ENCODE results near the gene ARMS2. TPM values are rescaled to one million over a fixed set of nuclear protein-coding genes. Genes with fewer than 3 reads are reported as not detected.

The ARMS2 gene
- total RNA-seq, 4 donors from 2014 or later, result 0.72 TPM; not detected in 3

DNA sequence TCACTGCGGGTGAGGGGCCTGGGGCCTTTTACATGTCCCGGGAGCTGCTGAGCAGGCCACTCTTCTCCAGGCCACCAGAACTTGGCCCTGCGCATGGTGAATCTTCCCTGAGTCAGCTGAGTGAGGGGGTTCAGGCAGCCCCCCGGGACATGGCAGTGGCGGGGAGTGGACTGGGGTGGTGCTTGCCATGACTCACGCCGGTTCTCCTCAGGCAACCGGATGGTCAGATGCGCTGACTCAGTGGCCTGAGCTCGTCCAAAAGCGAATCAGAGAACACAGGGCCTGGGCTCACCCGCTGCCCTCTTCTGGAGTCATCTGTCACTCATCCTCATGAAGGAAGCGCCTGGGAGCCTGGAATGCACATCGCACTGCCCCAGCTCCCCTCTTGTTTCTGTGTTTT is 40.4 kb downstream of the ARMS2 start:
- peaks cover 72% of the 10 kb centered on the region for H3K4me1 ChIP-seq
- H3K9me3 ChIP-seq, result no peaks in the 10 kb centered on the region
- H3K27me3 ChIP-seq, result no peaks in the 10 kb centered on the region
- H3K27ac ChIP-seq, result peak overlapping the region; percentile 78
- 71% methylated on average over 13 of the region's 14 CpGs for WGBS
- no peak for TF ChIP-seq EP300 (IDR thresholded peaks at IDR 0.05)
- no peak for TF ChIP-seq POLR2AphosphoS5 (IDR thresholded peaks at IDR 0.05)
- TF ChIP-seq, protein P1, sequence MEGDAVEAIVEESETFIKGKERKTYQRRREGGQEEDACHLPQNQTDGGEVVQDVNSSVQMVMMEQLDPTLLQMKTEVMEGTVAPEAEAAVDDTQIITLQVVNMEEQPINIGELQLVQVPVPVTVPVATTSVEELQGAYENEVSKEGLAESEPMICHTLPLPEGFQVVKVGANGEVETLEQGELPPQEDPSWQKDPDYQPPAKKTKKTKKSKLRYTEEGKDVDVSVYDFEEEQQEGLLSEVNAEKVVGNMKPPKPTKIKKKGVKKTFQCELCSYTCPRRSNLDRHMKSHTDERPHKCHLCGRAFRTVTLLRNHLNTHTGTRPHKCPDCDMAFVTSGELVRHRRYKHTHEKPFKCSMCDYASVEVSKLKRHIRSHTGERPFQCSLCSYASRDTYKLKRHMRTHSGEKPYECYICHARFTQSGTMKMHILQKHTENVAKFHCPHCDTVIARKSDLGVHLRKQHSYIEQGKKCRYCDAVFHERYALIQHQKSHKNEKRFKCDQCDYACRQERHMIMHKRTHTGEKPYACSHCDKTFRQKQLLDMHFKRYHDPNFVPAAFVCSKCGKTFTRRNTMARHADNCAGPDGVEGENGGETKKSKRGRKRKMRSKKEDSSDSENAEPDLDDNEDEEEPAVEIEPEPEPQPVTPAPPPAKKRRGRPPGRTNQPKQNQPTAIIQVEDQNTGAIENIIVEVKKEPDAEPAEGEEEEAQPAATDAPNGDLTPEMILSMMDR (IDR thresholded peaks at IDR 0.05), result no peak
- no peak for TF ChIP-seq POLR2A (IDR thresholded peaks at IDR 0.05)
- peak in 1 of 2 donors; percentile 83 for DNase-seq (ENCODE audit: low spot score in 2 of 2)
- no peaks in the 10 kb centered on the region for H3K36me3 ChIP-seq
- H3K4me3 ChIP-seq, result no peak overlapping the region

DNA sequence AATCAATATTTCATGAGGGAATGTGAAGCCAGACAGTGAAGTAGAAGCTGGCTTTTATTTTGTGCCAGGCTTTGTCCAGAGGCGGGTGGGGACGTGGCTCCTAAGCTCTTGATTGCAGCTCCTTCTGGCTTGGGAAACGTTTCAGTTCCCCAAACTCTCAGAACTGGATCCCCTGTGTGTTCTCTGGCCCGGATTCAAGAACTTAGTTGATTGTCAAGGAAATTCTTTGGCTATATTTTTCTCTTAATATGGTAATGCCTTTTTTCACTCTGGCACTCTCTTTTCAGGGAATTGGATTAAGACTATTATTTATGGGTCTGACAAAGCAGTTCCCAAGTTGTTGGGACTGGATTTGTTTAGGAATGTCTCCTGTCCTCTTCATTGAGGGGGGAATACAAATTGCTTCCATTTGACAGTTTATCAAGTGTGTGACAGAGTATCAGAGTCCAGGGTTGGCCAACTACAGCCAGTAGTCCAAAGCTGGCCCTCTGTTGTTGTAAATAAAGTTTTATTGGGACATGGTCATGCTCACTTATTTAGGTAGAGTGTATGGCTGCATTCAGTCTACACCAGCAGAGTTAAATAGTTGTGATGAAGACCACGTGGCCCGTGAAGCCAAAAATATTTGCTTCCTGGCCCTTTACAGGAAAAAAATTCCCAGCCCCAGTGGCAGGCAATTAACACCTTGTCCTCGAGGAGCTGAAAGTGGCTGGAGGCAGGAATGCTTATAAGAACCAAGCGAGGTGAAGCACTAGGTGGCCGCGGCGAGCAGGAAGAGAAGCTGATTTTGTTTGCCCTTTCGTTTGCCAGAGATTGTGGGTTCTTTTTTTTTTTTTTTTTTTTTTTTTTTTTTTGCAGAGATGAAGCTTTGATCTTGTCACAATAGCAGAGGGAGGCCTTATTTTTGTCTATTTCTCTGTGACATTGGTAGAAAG is 41.2 kb downstream of the ARMS2 start:
- Histone ChIP-seq H3K27ac (peak overlapping the region; percentile 78), H3K9me3 (no peaks in the 10 kb centered on the region), H3K4me3 (no peak overlapping the region), H3K27me3 (no peaks in the 10 kb centered on the region), H3K36me3 (no peaks in the 10 kb centered on the region), H3K4me1 (peaks cover 77% of the 10 kb centered on the region)
- 50% methylated on average over 12 of the region's 12 CpGs for WGBS
- DNase-seq (ENCODE audit: low spot score in 2 of 2), result no peak
- TF ChIP-seq, protein P1 (IDR thresholded peaks at IDR 0.05), result no peak
- no peak for TF ChIP-seq POLR2AphosphoS5 (IDR thresholded peaks at IDR 0.05)
- TF ChIP-seq POLR2A (IDR thresholded peaks at IDR 0.05), result no peak
- no peak for TF ChIP-seq EP300 (IDR thresholded peaks at IDR 0.05)

DNA sequence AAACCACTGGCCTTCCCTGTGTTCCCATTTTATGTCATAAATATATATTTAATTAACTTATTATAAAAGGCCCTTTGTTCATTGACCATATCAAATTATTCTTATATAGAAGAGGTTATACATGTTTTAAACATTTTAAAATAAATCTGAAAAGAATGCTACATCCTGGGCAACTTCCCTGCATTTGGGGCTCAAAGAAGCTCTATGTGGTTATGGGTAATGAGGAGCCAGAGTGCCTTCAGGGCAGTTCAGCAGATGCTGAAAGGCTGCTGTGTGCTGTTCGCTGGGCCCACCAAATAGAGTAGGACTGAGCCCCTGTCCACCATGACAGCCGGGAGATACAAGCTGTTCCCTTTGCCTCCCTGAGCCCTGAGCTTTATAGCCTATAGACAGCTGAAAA is 42.8 kb downstream of the ARMS2 start:
- Histone ChIP-seq H3K4me3 (no peak overlapping the region), H3K9me3 (no peaks in the 10 kb centered on the region), H3K36me3 (no peaks in the 10 kb centered on the region), H3K4me1 (peaks cover 63% of the 10 kb centered on the region), H3K27ac (no peak overlapping the region), H3K27me3 (no peaks in the 10 kb centered on the region)
- DNase-seq (ENCODE audit: low spot score in 2 of 2), result no peak
- no peak for TF ChIP-seq POLR2A (IDR thresholded peaks at IDR 0.05)
- 94% methylated on average over 2 of the region's 2 CpGs for WGBS

DNA sequence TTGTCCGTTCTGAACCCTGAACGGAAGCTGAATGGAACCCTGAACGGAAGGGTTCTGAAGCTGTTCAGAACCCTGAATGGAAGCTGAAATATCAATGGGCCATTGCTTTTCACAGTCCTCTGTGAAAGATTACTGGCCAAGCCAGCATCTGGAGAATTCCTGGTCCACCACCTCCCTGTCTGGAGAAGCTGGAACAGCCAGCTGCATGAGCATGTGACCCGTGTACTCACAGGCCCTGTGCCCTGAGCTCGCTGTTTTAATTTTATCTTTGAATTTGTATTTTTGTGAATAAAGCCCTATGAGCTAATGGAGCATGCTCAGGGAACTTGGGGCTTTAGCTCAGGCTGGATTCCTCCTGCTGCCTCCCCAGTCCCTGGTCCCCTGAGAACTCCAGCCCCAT is 44.1 kb downstream of the ARMS2 start:
- 73% methylated on average over 5 of the region's 5 CpGs for WGBS
- Histone ChIP-seq H3K27me3 (no peaks in the 10 kb centered on the region), H3K27ac (peak overlapping the region; percentile 76), H3K4me3 (no peak overlapping the region), H3K4me1 (peaks cover 50% of the 10 kb centered on the region), H3K9me3 (no peaks in the 10 kb centered on the region), H3K36me3 (no peaks in the 10 kb centered on the region)
- no peak for TF ChIP-seq POLR2A (IDR thresholded peaks at IDR 0.05)
- no peak for TF ChIP-seq POLR2AphosphoS5 (IDR thresholded peaks at IDR 0.05)
- TF ChIP-seq EP300 (IDR thresholded peaks at IDR 0.05), result no peak
- DNase-seq (ENCODE audit: low spot score in 2 of 2), result no peak

DNA sequence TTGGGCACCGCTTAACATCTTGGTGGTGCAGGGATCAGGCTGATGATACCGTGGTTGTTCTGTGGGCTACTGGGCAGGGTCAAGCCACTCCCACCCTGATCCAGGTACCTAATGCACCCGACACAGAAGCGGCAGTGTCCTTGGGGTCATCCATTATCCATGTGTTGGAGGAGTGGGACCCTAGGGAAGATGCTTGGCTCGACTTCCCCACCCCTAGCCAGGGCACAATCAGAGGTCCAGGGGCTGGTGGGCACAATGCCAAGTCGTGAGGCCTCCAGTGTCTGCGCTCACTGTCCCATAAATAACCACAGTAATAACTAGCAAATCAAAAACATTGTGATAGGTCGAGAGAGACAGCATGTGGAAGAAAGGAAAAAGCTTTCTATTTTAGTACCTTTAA is 44.6 kb downstream of the ARMS2 start:
- H3K27ac ChIP-seq, result peak overlapping the region; percentile 76

DNA sequence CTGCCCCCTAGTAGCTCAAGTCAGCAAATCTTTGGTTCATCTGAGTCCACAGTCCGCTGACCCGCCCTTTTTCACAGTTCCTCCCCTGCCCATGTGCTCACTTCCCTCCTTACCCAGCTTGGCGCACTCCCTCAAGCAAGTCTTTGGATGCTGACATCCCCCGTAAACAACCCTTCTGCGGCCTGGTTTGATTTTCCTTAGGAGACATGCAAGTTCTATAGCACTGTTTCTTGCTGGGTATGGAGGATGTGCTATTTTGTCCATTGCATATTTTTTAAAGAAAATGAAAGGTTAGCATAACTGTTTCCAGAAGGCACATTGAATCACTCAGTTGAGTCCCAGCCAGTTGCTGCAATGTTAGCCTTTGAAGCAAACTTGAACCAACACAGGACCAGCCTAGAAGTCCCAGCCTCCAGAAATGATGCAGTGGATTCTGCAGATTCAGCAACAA is 45.1 kb downstream of the ARMS2 start:
- TF ChIP-seq EP300 (IDR thresholded peaks at IDR 0.05) (no peak), POLR2AphosphoS5 (IDR thresholded peaks at IDR 0.05) (no peak), POLR2A (IDR thresholded peaks at IDR 0.05) (no peak)
- TF ChIP-seq, protein P1 (IDR thresholded peaks at IDR 0.05), result no peak
- WGBS, result 47% methylated on average over 5 of the region's 5 CpGs
- Histone ChIP-seq H3K27ac (peak overlapping the region; percentile 76), H3K27me3 (no peaks in the 10 kb centered on the region), H3K9me3 (no peaks in the 10 kb centered on the region), H3K4me3 (no peak overlapping the region), H3K4me1 (peaks cover 48% of the 10 kb centered on the region), H3K36me3 (no peaks in the 10 kb centered on the region)
- DNase-seq (ENCODE audit: low spot score in 2 of 2), result no peak

More for the DNA sequence above, 44.6 kb downstream of the ARMS2 start:
- no peak for TF ChIP-seq POLR2A (IDR thresholded peaks at IDR 0.05)
- no peak for TF ChIP-seq EP300 (IDR thresholded peaks at IDR 0.05)
- TF ChIP-seq, protein P1 (IDR thresholded peaks at IDR 0.05), result no peak
- TF ChIP-seq POLR2AphosphoS5 (IDR thresholded peaks at IDR 0.05), result no peak
- H3K4me1 ChIP-seq, result peaks cover 48% of the 10 kb centered on the region
- no peak for DNase-seq (ENCODE audit: low spot score in 2 of 2)
- H3K27me3 ChIP-seq, result no peaks in the 10 kb centered on the region
- H3K4me3 ChIP-seq, result no peak overlapping the region
- H3K36me3 ChIP-seq, result no peaks in the 10 kb centered on the region
- H3K9me3 ChIP-seq, result no peaks in the 10 kb centered on the region
- 45% methylated on average over 5 of the region's 8 CpGs for WGBS

Measured in suprapubic skin (tissue), 4 donors.